ENCODE measurements around the gene TBC1D2B.

TBC1D2B gene

GRCh38 chr15:78034495-78035191, 42.9 kb downstream of the TBC1D2B start:
- DNase-seq (ENCODE audit: low read depth in 2 of 2) = no peak

GRCh38 chr15:78033864-78034263, 43.6 kb downstream of the TBC1D2B start:
- DNase-seq (ENCODE audit: low read depth in 2 of 2) = no peak

DNA sequence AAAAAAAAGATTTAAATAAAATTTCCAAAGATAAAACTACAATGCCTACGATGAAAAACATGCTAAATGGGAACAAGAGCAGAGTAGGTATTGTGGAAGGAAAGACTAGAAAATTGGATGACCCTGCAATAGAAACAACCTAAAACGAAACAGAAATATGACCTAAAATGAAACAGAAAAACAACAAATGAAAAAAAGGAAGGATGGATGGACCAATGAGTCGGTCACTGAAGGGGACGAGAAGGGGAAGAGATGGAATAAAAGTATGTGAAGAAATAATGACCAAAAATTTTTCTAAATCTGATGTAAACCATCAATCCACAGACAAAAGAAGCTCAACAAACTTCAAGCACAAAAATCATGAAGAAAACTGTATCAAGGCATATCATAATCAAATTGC, 44.8 kb downstream of the TBC1D2B start:
- DNase-seq (ENCODE audit: low read depth in 2 of 2) = no peak

DNA sequence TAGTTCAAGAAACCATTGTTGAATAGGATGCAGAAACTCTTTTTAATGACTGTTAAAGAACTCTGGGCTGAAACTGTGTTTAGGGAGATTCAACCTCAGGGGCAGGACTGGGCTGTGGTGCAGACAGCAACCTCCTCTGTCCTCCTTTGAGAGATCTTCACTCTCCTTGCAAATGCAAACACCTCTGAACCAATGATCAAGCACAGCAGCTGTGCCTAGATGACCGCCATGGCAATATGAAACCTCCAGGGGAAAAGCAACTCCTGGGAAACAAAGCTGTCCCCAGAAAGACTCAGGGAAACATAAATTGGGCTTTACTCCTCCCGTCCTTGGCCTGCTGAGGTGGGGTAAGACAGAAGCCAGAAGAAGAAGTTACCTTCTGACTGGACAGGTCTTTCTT, 52.6 kb downstream of the TBC1D2B start:
- no peak for DNase-seq (ENCODE audit: low read depth in 2 of 2)

DNA sequence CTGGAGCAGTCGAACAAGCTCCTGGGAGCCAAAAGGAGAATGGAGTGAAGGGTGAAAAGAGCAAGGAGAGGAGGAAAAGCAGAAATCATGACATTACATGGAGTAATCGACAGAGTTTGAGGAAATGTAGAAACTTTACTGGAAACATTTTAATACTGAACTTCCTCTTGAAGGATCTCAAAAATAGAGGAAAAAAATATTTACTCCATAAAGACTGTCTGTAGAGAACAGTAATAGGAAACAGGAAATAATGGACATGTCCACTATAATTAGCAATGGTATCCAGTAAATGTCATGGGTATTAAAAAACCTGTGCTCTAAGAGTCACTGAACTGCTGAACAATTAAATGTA, 53.0 kb downstream of the TBC1D2B start:
- no peak for DNase-seq (ENCODE audit: low read depth in 2 of 2)

GRCh38 chr15:78023865-78024518, 53.5 kb downstream of the TBC1D2B start:
- no peak for DNase-seq (ENCODE audit: low read depth in 2 of 2)

- no peak for DNase-seq (ENCODE audit: low read depth in 2 of 2)
These were observed 54.3 kb downstream of the TBC1D2B start for GRCh38 chr15:78023081-78023665.

DNA sequence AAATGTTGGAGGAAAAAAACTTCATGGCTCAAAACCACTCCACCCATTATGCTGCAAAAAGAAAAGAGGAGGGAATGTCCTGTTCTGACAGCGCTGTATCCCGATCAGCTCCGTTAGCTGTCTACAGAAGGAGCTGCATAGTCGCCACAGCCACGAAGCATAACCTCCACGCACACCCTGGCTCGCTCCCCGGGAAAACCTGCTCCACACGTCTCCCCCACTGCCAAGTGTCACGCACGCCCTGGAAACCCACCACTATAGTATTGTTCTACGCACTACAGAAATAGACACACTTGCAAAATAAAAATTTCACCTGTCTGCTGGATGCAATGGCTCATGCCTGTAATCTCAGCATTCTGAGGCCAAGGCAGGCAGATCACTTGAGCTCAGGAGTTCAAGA, 55.8 kb downstream of the TBC1D2B start:
- no peak for DNase-seq (ENCODE audit: low read depth in 2 of 2)

DNA sequence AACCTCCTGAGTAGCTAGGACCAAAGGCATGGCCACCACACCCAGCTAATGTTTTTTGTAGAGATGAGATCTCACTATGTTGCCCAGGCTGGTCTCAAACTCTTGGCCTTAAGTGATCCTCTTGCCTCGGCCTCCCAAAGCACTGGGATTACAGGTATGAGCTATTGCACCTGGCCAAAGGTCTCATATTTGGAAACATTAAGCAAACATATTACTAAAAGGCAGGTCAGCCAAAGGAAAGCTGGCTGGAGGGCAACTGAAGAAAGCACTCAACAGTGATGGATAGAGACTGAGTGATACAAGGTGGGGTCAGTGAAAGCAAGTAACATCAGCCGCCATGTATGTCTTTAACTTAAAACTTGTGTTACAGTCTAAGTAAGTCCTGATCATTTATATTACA, 57.5 kb downstream of the TBC1D2B start:
- no peak for DNase-seq (ENCODE audit: low read depth in 2 of 2)

DNA sequence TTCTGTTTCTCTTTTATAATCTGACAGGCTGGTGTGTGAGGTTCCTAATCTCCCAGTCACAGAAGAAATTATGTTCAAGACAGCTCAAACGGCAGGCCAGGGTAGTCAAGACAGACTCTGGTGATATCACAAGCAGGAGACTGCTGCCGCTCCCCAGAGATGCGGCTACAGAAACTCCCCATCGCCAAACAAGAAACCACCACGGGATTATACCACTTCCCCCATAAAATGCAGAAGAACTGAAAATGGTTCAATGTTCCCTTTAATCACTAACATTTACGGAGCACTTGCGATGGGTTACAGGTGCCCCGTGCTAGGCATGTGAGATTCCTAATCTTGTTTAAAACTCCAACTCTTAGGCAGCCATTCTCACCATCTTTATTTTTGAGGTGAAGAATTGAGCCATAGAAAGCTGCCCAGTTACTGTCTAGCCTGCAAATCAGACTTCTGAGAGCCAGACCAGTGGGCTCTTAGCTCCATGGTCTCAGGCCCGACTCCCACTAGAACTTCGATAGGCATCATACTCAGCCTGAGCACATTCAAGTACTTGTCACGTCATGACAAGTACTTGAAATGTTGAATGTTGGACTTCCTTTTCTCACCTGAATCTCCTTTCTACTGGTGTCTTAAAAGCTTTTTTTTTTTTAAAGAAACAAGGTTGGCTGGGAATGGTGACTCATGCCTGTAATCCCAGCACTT, 58.4 kb downstream of the TBC1D2B start:
- DNase-seq (ENCODE audit: low read depth in 2 of 2) = no peak

- no peak for DNase-seq (ENCODE audit: low read depth in 2 of 2)
These were observed 59.1 kb downstream of the TBC1D2B start for GRCh38 chr15:78018445-78018844.

DNA sequence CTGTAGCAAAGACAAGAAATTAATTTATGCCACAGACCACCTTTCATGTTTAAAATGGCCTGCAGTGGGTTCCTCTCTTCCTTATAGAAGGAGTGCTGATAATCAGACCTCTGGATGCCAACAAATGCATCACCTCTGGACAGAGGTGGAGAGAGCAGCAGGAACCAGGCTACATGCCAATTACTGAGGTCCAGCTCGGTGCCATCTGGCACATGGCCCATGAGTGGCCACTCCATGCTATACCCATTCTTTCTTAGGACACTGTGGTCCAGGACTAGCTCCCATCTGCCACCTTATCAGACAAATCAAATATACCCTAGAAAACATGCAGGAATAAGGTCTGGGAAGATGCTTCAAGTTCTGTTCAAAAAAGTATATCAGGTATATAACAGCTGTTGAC, 60.7 kb downstream of the TBC1D2B start:
- no peak for DNase-seq (ENCODE audit: low read depth in 2 of 2)

DNA sequence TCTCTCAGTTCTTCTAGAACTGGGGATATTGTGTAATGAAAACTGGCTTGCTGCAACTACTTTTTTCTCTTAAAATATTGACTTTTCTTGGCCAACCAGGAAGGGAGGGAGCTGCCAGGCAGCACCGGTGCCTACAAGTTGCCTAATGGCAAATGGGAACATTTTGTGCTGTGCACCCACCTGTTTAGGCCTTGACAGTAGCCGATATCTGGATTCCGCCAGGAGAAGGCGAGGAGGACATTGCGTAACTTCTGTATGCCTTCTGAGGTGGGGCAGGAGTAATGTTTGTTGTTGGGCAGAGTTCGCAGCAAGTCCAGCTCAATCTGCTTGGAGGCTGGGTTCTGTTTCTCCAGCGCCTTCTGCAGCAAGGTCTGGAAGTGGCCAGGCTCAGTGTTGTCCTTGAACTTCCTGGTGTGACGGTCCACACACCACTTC, 64.9 kb downstream of the TBC1D2B start:
- DNase-seq (ENCODE audit: low read depth in 2 of 2) = no peak

- no peak for DNase-seq (ENCODE audit: low read depth in 2 of 2)
These were observed 67.4 kb downstream of the TBC1D2B start for GRCh38 chr15:78010067-78010466.

DNA sequence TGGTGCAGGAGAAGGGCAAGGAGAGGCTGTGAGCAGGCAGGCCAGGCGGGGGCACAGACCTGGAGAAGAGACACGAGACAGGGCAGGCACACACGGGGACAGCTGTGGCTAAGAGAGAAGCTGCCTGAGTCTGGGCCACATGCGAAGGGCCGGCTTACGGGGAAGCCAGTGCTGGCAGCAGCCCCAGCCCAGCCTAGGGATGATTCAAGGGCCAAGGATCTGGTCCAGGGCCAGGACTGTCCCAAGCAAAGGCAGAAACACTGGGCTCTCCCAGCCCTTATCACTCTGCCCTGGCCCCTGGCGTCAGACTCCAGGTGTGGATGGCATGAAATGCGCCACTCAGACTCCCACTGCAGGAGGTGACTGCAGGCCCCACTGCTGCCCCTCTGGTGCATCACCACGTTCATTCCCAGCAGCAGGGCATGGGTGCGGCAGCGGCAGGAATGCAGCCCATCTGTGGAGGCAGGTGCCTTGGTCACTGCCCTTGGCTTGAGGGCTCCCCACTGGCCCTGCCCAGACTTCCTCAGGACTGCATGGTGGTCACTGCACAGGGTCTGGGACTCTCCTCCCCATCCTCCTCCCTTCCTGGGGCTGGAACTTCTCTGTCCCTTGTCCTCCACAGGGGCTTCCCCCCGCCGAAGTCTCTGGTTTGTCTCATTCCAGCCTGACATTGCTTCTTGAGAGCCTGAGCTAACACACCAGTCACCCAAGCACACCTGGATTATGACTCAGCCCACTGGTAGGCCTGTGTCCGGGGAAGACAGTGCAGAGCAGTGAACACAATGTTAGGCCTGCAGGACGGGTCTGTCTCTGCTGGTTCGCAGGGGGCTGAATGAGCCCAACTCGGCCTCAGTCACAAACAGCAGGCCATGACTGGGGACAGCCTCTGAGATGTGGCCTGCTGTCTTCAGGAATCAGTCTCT, 69.3 kb downstream of the TBC1D2B start:
- DNase-seq (ENCODE audit: low read depth in 2 of 2) = no peak

DNA sequence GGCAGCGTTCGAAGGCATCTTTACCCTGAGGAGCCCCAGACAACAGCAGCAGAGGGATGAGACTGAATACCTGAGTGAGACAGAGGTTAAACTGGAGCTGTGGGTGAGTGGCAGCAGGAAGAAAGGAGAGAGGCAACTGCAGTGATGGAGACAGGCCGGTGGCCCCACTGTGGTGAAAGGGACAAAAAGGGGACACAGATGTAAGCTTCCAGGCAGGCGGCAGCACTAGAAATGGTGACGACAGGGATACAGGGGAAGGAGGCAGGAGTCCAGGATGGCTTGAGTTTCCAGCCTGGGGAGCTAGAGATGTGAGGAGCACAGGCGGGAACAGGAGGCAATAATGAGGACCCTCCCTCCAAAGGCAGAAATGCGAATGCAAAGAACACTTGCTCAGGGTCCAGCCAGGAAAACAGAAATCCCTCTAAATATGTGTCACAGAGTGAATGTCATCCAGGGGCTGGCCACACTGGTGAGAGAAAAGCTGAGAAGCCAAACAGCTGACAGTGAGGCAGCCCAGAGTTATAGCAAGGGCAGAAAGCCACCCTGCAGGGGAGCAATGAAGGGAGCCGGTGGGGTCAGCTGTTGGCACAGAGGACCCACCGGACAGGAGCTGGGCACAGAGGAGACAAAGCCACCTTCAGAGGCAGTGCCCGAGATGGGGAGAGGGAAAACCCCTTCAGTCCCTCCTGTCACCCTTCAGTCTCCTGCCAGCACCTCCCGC, 70.1 kb downstream of the TBC1D2B start:
- no peak for DNase-seq (ENCODE audit: low read depth in 2 of 2)

- DNase-seq (ENCODE audit: low read depth in 2 of 2) = no peak
These were observed 70.8 kb downstream of the TBC1D2B start for GRCh38 chr15:78006567-78007205.

GRCh38 chr15:78004919-78005634, 72.4 kb downstream of the TBC1D2B start:
- peak; percentile 58 to 66 for DNase-seq (ENCODE audit: low read depth in 2 of 2)

GRCh38 chr15:78004222-78004727, 73.2 kb downstream of the TBC1D2B start:
- DNase-seq (ENCODE audit: low read depth in 2 of 2) = no peak
